HepG2 (cell line): ENCODE data around the gene PPP2R2C. TPM values are rescaled to one million over a fixed set of nuclear protein-coding genes. Genes with fewer than 3 reads are reported as not detected.

ENCODE experiments used
- AGO2 ChIP-seq: fragments of 200-400 bp; formaldehyde crosslinking; optimal IDR thresholded peaks from 2 replicates; pipeline ENCODE3; 2017; ENCODE audit warnings: mild to moderate bottlenecking, low read depth, low read length, moderate library complexity
- DR1 ChIP-seq: sonication (generic); formaldehyde crosslinking; IDR thresholded peaks from 2 replicates; pipeline ENCODE4 v1.8.0; 2021; ENCODE audit warnings: mild to moderate bottlenecking, missing genetic modification reagents, inconsistent platforms
- FOXC1 ChIP-seq: sonication (generic); formaldehyde crosslinking; IDR thresholded peaks from 2 replicates; pipeline ENCODE4 v1.8.0; 2022; ENCODE audit warnings: mild to moderate bottlenecking, missing genetic modification reagents, borderline replicate concordance
- KMT2A ChIP-seq: sonication (generic); formaldehyde crosslinking; IDR thresholded peaks from 2 replicates; pipeline ENCODE4 v1.4.0; 2020; ENCODE audit warnings: missing genetic modification reagents
- NCOA2 ChIP-seq: sonication (generic); formaldehyde crosslinking; IDR thresholded peaks from 2 replicates; pipeline ENCODE4 v1.8.0; 2022; ENCODE audit warnings: inconsistent platforms
- SAFB2 ChIP-seq: sonication (generic); formaldehyde crosslinking; IDR thresholded peaks from 2 replicates; pipeline ENCODE4 v1.5.1; 2020; ENCODE audit warnings: missing genetic modification reagents, low read depth, mild to moderate bottlenecking, borderline replicate concordance
- SIX1 ChIP-seq: sonication (generic); formaldehyde crosslinking; IDR thresholded peaks from 2 replicates; pipeline ENCODE4 v1.4.0; 2020; ENCODE audit warnings: missing genetic modification reagents, borderline replicate concordance
- SOX5 ChIP-seq: IDR thresholded peaks from 2 replicates; pipeline ENCODE4 v1.6.1; 2016; ENCODE audit warnings: borderline replicate concordance
- ZKSCAN1 ChIP-seq: fragments of 150-350 bp; IDR thresholded peaks from 2 replicates; pipeline ENCODE4 v1.6.1; 2014; ENCODE audit warnings: low read length
- ZMYM3 ChIP-seq: sonication (generic); formaldehyde crosslinking; IDR thresholded peaks from 2 replicates; pipeline ENCODE4 v1.5.1; 2020; ENCODE audit warnings: mild to moderate bottlenecking, missing genetic modification reagents
- ZNF138 ChIP-seq: sonication (generic); formaldehyde crosslinking; IDR thresholded peaks from 2 replicates; pipeline ENCODE4 v1.5.0; 2020; ENCODE audit warnings: mild to moderate bottlenecking, low read depth, missing genetic modification reagents
- ZNF44 ChIP-seq: sonication (generic); formaldehyde crosslinking; IDR thresholded peaks from 2 replicates; pipeline ENCODE4 v1.5.1; 2020; ENCODE audit warnings: mild to moderate bottlenecking, missing genetic modification reagents
- ZNF557 ChIP-seq: sonication (generic); formaldehyde crosslinking; IDR thresholded peaks from 2 replicates; pipeline ENCODE4 v1.4.0; 2020; ENCODE audit warnings: missing genetic modification reagents
- ZNF615 ChIP-seq: sonication (generic); formaldehyde crosslinking; IDR thresholded peaks from 2 replicates; pipeline ENCODE4 v1.5.0; 2020; ENCODE audit warnings: mild to moderate bottlenecking, missing genetic modification reagents, borderline replicate concordance
- polyA plus RNA-seq, 8 experiments: library from polyadenylated mRNA; depleted of rRNA in 3 of 8; stranded (reverse) in 7 of 8; unstranded in 1 of 8; fragments of >200 nt; fragmentation: Illumina TruSeq in 4 of 8; extraction: Trizol in 4 of 8; gene quantifications; 2 replicates each; pipeline versions ENCODE4 v1.2.1 to v1.2.3, GENCODE V29; 2011 to 2016; ENCODE audit warnings: low read depth in 4 of 8, missing spikeins in 1 of 8, mixed read lengths in 1 of 8; ENCODE audit not compliant: insufficient read depth in 1 of 8
- total RNA-seq, 5 experiments: library from RNA; depleted of rRNA; stranded (reverse); fragments of >200 nt; fragmentation: Illumina TruSeq; extraction: Trizol; gene quantifications; 2 replicates each; pipeline ENCODE4 v1.2.3, GENCODE V29; 2016; ENCODE audit warnings: low read depth in 1 of 5
- TF ChIP-seq, protein P1 (sequence below), 2 experiments: sonication (generic) in 1 of 2; formaldehyde crosslinking in 1 of 2; IDR thresholded peaks; 2 replicates each; pipeline versions ENCODE4 v1.4.0 to v1.6.1; 2016 to 2020; ENCODE audit warnings: borderline replicate concordance in 1 of 2, low read depth in 1 of 2, mild to moderate bottlenecking in 1 of 2, missing genetic modification reagents in 1 of 2
- TF ChIP-seq, protein P2 (sequence below): sonication (generic); formaldehyde crosslinking; IDR thresholded peaks from 2 replicates; pipeline ENCODE4 v1.4.0; 2020; ENCODE audit warnings: missing genetic modification reagents, borderline replicate concordance
- TF ChIP-seq, protein P3 (sequence below): sonication (generic); formaldehyde crosslinking; IDR thresholded peaks from 2 replicates; pipeline ENCODE4 v1.4.0; 2020; ENCODE audit warnings: missing genetic modification reagents
- TF ChIP-seq, protein P4 (sequence below): sonication (generic); formaldehyde crosslinking; IDR thresholded peaks from 2 replicates; pipeline ENCODE4 v1.8.1; 2023; ENCODE audit warnings: mild to moderate bottlenecking, missing genetic modification reagents, borderline replicate concordance
- TF ChIP-seq, protein P5 (sequence below): sonication (generic); formaldehyde crosslinking; IDR thresholded peaks from 2 replicates; pipeline ENCODE4 v1.5.0; 2020; ENCODE audit warnings: missing genetic modification reagents, mild to moderate bottlenecking, borderline replicate concordance

The PPP2R2C gene
- total and polyA plus RNA-seq, 2 of the 13 experiments (the other 11 are each of a cell fraction or from before 2014, with no cell fraction given), result 0.60 to 8.6 TPM

DNA sequence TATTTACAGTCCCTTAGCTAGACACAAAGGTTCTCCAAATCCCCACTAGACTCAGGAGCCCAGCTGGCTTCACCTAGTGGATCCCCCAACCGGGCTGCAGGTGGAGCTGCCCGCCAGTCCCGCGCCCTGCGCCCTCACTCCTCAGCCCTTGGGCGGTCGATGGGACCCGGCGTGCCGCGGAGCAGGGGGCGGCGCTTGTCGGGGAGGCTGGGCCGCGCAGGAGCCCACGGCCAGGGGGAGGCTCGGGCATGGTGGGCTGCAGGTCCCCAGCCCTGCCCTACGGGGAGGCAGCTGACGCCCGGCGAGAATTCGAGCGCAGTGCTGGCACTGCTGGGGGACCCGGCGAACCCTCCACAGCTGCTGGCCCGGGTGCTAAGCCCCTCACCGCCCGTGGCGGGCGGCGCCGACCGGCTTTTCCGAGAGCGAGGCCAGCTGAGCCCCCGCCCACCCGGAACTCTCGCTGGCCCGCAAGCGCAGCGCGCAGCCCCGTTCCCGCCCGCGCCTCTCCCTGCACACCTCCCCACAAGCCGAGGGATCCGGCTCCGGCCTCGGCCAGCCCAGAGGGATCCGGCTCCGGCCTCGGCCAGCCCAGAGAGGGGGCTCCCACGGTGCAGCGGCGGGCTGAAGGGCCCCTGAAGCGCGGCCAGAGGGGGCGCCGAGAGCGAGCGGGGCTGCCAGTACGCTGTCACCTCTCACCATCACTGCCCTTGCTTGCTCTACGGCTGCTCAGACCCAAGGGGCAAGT, 163.3 kb downstream of the PPP2R2C start (continued):
- TF ChIP-seq, protein P1, sequence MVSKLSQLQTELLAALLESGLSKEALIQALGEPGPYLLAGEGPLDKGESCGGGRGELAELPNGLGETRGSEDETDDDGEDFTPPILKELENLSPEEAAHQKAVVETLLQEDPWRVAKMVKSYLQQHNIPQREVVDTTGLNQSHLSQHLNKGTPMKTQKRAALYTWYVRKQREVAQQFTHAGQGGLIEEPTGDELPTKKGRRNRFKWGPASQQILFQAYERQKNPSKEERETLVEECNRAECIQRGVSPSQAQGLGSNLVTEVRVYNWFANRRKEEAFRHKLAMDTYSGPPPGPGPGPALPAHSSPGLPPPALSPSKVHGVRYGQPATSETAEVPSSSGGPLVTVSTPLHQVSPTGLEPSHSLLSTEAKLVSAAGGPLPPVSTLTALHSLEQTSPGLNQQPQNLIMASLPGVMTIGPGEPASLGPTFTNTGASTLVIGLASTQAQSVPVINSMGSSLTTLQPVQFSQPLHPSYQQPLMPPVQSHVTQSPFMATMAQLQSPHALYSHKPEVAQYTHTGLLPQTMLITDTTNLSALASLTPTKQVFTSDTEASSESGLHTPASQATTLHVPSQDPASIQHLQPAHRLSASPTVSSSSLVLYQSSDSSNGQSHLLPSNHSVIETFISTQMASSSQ (IDR thresholded peaks at IDR 0.05; ENCODE audit: low read depth), result no peak
- TF ChIP-seq, protein P1 (CRISPR knock-in tag; IDR thresholded peaks at IDR 0.05; ENCODE audit: borderline replicate concordance), result no peak; the same call in 1 of the 2 replicates
- no peak for TF ChIP-seq ZNF615 (CRISPR knock-in tag)
- TF ChIP-seq SOX5, result peak; percentile 54; the same call in 1 of the 2 replicates
- no peak for TF ChIP-seq ZKSCAN1
- TF ChIP-seq ZMYM3 (CRISPR knock-in tag), result no peak
- TF ChIP-seq SIX1 (CRISPR knock-in tag), result no peak
- 0 out of 2 replicates have a peak, but pooled peaks have one; percentile 24 for TF ChIP-seq ZNF138 (CRISPR knock-in tag)
- TF ChIP-seq ZNF44 (CRISPR knock-in tag), result no peak
- peak; percentile 42 for TF ChIP-seq AGO2
- TF ChIP-seq, protein P2, sequence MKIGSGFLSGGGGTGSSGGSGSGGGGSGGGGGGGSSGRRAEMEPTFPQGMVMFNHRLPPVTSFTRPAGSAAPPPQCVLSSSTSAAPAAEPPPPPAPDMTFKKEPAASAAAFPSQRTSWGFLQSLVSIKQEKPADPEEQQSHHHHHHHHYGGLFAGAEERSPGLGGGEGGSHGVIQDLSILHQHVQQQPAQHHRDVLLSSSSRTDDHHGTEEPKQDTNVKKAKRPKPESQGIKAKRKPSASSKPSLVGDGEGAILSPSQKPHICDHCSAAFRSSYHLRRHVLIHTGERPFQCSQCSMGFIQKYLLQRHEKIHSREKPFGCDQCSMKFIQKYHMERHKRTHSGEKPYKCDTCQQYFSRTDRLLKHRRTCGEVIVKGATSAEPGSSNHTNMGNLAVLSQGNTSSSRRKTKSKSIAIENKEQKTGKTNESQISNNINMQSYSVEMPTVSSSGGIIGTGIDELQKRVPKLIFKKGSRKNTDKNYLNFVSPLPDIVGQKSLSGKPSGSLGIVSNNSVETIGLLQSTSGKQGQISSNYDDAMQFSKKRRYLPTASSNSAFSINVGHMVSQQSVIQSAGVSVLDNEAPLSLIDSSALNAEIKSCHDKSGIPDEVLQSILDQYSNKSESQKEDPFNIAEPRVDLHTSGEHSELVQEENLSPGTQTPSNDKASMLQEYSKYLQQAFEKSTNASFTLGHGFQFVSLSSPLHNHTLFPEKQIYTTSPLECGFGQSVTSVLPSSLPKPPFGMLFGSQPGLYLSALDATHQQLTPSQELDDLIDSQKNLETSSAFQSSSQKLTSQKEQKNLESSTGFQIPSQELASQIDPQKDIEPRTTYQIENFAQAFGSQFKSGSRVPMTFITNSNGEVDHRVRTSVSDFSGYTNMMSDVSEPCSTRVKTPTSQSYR (CRISPR knock-in tag), result no peak
- TF ChIP-seq NCOA2 (CRISPR knock-in tag), result no peak
- TF ChIP-seq, protein P3, sequence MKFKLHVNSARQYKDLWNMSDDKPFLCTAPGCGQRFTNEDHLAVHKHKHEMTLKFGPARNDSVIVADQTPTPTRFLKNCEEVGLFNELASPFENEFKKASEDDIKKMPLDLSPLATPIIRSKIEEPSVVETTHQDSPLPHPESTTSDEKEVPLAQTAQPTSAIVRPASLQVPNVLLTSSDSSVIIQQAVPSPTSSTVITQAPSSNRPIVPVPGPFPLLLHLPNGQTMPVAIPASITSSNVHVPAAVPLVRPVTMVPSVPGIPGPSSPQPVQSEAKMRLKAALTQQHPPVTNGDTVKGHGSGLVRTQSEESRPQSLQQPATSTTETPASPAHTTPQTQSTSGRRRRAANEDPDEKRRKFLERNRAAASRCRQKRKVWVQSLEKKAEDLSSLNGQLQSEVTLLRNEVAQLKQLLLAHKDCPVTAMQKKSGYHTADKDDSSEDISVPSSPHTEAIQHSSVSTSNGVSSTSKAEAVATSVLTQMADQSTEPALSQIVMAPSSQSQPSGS (CRISPR knock-in tag), result 0 out of 2 replicates have a peak, but pooled peaks have one; percentile 24
- TF ChIP-seq SAFB2 (CRISPR knock-in tag), result peak; percentile 57; the same call in 1 of the 2 replicates
- no peak for TF ChIP-seq DR1
- TF ChIP-seq, protein P4, sequence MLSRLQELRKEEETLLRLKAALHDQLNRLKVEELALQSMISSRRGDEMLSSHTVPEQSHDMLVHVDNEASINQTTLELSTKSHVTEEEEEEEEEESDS (CRISPR knock-in tag), result 0 out of 2 replicates have a peak, but pooled peaks have one; percentile 36
- peak; percentile 47; the same call in 1 of the 2 replicates for TF ChIP-seq KMT2A (CRISPR knock-in tag)
- peak; percentile 26; the same call in 1 of the 2 replicates for TF ChIP-seq ZNF557 (CRISPR knock-in tag)
- TF ChIP-seq FOXC1 (CRISPR knock-in tag), result no peak
- TF ChIP-seq, protein P5, sequence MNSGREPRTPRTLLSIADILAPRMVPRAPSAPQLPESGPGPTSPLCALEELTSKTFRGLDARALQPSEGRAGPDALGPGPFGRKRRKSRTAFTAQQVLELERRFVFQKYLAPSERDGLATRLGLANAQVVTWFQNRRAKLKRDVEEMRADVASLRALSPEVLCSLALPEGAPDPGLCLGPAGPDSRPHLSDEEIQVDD (CRISPR knock-in tag), result peak; percentile 28; the same call in 1 of the 2 replicates
